NCI-H2196 treated with DMSO at 0.1 percent for 48 hours (cell line): Measurements from ENCODE around the gene S100A9.
"Not testable (repeated sequence)": the region's sequence is repeated elsewhere in the genome, so short reads cannot be mapped to it uniquely, and the experiment has no call there.

Source experiments
- DNase-seq: peaks from one replicate; lab custom pipeline; 2025; ENCODE audit not compliant: unreplicated experiment; lab: John Stamatoyannopoulos, UW

S100A9 gene

DNA sequence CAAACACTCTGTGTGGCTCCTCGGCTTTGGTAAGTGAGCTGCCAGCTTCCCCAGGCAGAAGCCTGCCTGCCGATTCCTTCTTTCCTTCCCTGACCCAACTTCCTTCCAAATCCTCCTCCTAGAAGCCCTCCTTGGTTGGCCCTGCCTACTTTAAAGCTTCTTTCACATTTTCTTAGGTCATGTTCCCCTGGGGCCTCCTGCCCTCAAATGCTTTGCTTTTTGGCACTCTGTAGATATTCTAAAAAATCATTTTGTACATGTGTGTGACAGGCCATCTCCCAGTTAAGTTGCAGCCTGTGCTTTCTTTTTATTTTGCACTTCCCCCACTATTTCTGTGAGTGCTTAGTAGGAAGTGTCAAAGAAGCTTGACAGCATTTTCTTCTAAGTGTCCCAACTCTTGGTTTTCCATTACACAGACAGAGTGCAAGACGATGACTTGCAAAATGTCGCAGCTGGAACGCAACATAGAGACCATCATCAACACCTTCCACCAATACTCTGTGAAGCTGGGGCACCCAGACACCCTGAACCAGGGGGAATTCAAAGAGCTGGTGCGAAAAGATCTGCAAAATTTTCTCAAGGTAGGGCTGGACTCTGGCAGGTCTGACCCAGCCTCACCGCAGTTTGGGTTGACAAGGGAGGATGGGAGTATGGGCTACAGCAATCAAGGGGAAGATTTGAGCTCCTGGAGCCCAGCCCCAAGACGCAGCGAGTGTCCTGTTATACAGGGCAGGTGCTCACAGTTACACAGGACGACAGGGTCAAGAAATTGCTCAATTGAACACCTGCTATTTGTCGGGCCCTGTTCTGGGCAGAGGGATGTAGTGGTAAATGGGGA, at the start of gene S100A9:
S100A9 (plus strand) TSS at position 2 of the 838 bp plus-strand sequence; CDS start at position 432, 430 bp downstream.
- DNase-seq = no peak

DNA sequence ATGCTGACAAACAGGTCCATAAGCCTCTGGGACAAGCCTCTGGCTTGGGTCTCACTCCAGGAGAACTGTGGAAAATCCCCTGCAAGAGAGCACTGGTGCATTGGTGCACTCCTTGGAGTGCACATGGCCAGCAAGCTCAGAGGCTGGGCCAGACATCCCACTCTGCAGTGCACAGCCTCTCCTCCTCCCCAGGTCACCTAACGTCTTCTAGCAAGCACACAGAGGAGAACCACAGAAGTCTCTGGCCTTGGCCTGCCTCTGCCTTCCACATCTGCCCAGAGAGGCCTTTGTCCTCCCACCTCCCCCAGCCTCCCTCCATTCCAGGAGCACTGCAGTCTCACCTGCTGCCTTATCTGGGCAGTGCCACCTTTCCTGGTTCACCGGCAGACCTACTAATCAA, 49.1 kb upstream of the S100A9 start:
- no peak for DNase-seq

DNA sequence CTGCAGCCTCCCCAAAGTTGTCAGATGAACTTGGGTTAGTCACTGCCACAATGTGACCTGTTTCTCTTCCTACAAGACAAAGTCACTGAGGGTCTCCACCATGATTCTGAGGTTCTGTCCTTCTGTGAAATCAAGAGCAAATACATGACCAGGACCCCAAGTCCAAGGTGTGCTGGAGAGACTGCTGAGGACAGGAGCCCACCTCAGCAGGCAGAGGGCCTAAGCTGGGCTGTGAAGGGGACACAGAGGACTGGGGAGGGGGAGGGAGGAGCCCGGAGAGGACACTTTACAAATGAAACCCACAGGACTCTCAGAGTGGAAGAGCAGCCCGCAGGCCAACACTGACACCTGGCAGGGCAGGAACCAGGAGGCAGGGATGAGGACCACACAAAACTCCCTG, 48.2 kb upstream of the S100A9 start:
- DNase-seq = no peak

GRCh38 chr1:153310526-153310925, 47.1 kb upstream of the S100A9 start:
- no peak for DNase-seq

- DNase-seq = peak; percentile 10
Observed at GRCh38 chr1:153312570-153313186, 45.0 kb upstream of the S100A9 start, which contains the start of gene PGLYRP3. Gene PGLYRP3, minus strand, starts transcription at chr1:153312952. Its CDS starts 2,287 bp downstream, at chr1:153310665.

DNA sequence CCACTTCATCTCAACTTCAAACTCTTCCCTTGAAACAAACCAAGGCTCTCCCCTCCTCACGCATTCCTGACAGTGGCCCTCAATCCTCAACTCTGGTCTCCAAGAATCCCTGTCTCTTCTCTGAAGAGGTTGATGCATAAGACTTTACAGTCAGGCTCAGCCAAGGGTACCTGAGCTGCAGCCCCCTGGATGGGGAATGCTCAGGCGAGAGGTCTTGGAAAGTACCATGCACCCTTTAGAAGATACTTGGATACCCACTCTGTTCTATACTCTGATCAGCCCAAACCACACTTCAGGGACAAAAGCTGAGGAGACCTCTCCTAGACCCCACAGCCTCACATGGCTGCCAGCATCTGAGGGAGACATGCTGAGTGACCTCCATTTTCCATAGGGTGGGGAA, 44.4 kb upstream of the S100A9 start:
- no peak for DNase-seq

DNA sequence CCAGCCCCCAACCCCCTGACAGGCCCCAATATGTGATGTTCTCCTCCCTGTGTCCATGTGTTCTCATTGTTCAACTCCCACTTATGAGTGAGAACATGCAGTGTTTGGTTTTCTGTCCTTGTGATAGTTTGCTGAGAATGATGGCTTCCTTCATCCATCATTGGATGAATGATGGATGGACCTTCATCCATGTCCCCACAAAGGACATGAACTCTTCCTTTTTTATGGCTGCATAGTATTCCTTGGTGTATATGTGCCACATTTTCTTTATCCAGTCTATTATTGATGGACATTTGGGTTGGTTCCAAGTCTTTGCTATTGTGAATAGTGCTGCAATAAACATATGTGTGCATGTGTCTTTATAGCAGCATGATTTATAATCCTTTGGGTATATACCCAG, 43.3 kb upstream of the S100A9 start:
- DNase-seq = not testable (repeated sequence)

GRCh38 chr1:153316013-153316412, 41.6 kb upstream of the S100A9 start:
- not testable (repeated sequence) for DNase-seq

GRCh38 chr1:153318145-153318544, 39.5 kb upstream of the S100A9 start:
- not testable (repeated sequence) for DNase-seq

- DNase-seq = no peak
Observed at GRCh38 chr1:153322568-153322967, 35.1 kb upstream of the S100A9 start.

- no peak for DNase-seq
Observed at GRCh38 chr1:153324912-153325311, 32.7 kb upstream of the S100A9 start.

DNA sequence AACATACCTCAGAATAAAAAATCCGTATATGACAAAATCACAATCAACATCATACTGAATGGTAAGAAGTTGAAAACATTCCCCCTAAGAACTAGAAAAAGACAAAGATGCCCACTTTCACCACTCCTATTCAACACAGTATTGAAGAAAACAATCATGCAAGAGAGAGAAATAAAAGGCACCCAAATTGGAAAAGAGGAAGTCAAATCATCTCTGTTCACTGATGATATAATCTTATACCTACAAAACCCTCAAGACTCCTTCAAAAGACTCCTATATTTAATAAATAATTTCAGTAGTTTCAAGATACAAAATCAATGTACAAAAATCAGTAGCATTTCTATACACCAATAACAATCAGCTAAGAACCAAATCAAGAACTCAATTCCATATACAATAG, 23.8 kb upstream of the S100A9 start:
- no peak for DNase-seq

DNA sequence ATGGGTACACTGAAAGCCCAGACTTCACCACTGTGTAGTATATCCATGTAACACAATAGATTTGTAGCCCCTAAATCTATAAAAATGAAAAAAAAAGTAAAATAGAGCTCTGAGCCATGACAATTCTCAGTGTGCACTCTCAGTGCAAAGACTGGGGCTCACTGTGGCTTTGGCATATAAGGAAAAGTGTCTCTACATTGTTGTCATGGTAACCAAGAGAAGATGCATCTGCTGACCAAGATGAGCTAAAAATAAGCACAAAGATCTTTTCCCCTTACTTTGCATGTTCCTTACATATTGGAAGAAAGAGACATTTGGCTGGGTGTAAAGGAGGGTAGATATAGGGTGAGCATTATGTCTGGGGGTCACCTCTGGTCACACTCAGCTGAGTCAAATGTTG, 21.0 kb upstream of the S100A9 start:
- no peak for DNase-seq

DNA sequence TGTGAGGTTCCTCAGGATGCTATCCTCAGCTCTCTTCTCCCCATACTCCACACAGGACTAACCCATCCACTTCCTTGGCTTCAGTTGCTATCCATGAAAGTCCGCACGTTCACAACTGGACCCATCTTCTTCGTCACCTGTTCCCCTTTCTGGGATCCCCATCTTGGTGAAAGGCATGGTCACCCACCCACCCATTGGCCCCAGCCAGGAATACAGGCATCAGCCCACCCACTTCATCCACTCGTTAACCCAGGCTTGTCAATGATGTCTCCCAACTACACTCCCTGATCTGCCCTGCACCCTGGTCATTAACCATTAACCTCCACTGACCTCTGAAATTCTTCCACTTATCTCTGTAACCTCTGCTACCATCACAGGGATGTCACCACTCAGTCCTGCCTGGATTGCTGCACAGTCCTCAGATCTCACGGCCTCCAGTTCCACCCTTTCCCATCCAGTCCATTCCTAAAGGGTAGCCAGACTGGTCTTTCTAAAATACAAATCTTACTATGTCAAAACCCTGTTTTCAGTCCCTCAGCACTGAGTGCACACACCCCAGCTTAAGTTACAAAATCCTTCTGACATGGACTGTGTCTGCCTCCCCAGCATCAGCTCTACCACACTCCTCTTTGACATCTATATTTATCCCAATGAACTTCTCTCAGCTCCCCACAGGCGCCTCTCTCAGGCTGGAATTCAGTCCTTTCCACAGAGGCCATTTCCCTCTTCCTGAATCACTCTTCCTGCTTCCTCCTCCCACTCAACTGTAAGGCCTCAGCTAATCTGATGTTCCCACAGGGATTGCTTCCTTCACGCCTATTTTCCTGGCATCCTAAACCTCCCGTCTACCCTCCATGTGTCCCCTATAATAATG, 19.4 kb upstream of the S100A9 start:
- DNase-seq = no peak

DNA sequence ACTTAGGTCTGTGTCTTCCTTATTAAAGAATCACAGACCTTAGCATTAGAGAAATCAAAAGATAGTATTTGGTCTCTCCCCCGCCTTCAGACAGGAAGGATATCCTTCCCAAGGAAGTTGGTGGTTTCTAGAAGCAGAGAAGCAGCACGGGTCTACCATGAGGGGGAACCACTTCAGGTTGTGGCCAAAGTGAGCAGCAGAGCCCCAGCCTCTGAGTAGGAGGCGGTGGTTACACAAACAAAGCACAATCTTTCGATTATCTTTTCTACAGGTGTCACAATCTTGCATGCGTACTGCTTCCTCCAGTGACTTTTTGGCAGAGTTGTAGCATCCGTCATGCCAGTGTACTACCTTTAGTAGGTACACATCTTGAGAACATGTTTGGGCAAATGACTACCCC, 17.9 kb upstream of the S100A9 start:
- DNase-seq = no peak

- DNase-seq = no peak
Observed at GRCh38 chr1:153340356-153340755, 17.3 kb upstream of the S100A9 start.

DNA sequence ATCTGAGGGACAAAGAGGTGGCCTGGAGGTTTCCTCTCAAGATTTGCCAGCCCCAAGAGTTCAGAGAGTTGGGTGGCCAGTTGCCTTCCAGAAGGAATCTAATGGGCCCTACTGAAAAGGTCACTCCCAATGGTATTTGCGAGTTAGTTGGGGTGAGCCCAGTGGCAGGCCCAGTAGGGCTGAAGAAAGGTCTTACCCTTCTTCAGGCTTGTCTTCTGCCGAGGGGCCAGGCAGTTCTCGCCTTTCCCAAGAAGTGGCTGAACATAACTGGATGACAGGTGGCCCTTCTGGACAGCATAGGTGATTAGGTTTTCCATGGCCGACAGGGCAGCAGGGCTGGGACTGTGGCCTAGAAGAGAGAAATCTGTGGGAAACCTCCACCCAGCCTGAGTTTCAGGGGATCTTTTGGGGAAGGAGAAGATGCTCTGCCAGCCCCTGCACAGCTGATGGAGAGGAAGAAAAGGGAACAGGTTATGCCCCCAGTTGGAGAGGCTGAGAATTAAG, 16.2 kb upstream of the S100A9 start:
- no peak for DNase-seq

GRCh38 chr1:153342178-153342577, 15.5 kb upstream of the S100A9 start:
- DNase-seq = no peak

DNA sequence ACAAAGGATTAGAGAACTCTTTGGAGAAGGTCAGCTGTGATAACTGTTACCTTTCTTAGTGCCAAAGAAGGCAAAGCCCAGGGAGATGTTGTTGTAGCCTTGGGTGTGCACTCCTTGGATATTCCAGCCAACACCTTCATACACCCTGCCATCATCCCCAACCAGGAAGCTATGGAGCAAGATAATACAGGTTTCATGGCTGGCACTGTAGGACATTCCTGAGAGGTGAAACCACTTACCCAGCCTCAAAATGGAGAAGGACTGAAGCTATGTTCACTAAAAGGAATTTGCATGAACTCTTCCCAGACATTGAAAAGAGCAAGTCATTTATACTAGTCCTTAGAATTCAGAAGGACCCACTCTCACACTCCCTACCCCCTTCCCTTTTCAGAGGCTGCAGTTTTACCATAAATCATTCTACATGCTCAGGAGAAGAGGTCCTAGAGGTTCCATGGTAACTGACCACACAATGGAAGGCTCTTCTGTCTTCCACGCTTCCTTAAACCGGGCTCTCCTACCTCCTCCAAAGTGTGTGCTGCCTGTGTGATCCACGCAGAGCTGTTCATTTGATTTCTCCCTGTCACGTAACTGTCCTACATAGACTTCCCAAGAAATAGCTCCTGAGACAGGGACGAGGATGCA, 14.5 kb upstream of the S100A9 start:
- DNase-seq = no peak

DNA sequence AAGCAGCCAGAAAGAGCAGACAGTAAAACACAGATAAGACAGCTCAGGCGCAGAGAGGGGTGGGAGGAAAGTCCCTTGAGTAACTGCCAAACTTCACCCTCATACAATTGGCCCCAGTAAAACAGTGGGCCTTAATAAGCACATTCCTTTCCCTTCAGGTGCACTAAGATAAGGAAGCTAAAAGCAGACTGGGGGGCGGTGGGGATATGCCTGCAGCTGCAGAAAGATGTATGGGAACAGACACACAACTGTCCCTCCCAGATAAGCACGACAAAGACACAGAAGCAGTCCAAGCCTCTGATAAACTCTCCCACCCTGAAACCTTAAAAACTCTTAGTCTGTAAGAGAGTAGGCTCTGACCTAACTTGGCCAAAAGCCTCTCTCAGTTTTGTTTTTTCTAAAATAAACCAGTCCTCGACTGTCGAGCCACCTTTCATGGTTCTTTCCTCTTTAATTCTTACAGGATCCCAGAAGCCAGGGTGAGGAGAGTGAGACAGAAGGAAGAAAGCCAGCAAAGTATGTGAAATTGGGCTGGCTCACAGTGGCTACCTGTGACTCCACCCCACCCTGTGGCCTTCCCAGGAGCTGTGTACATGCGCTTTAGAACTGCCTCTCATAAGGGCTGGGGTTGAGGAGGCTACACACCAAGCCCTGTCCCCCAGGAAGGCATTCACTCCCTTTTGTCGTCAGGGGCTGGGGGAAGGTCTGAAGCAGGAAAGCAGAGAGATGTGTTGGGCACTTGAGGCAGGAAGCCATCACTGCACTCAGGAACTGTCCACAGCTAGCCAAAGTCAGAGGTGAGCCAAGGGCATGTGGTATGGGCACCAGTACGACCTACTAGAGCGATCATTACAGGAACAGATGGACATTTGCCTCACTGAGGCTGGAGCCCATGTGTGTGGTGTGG, 13.6 kb upstream of the S100A9 start:
- DNase-seq = no peak
